HG03025 (cell line): ENCODE results near the gene HPGDS.

Experiments
- ATAC-seq: cut with Tn5 transposase; IDR thresholded peaks from one replicate; pipeline ENCODE4 v1.9.1; 2021; ENCODE audit warnings: mild to moderate bottlenecking, moderate library complexity; ENCODE audit not compliant: unreplicated experiment, low FRiP score

Gene HPGDS

DNA sequence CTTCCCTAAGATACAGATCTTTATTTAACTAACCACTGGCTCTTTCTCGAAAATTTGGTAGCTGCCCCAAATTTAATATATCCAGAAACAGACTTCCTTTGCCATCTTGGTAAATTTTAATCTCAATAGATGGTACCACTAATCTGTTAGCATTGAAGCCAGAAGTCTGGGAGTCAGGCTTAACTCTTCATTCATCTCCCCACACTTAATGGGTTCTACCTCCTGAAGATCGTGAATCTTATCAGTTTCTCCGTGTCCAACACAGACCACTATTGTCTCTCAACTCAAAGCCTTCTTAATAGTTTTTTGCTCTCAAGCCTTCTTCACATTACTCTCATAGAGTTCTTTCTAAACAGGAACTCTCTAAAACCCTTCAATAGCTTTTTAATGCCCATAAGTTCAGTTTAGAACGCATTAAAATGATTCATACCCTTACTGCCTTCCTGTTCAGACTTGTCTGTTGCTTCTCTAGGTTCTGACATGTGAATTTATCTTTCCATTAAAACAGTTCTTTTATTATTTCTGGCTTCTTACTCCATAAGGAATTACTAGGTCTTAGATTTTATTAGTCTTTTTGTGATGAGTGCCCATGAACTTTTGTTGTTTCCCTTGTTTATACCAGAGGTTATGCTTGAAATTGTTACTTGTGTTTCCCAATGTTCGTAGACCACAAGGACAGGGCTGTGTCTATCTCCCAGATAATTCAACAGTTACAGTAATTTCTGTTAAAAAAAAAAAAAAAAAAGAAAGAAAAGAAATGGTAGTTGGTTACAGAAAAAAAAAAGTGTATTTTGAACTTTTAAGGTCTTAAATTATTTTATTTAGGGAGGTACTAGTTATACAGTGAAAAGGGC, 80.2 kb downstream of the HPGDS start:
- ATAC-seq = no peak

DNA sequence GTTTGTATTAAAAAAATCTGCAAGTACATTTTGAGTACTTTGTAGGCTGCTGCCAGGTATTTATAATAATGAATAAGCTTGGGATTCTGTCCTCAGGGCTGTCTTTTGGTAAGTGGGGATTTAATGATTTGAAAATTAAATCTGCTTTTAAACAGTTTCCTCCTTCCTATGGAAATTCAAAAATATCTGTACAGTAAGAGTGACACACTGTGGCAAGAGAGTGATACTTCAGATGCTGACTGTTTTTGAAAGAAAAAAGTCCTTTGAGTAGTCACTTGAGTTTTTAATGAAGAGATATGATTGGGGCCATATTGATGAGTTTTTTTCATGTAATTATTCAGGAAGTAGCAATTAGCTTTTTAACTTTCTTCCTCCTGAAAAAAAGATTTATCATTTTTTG, 85.8 kb downstream of the HPGDS start:
- ATAC-seq = no peak

DNA sequence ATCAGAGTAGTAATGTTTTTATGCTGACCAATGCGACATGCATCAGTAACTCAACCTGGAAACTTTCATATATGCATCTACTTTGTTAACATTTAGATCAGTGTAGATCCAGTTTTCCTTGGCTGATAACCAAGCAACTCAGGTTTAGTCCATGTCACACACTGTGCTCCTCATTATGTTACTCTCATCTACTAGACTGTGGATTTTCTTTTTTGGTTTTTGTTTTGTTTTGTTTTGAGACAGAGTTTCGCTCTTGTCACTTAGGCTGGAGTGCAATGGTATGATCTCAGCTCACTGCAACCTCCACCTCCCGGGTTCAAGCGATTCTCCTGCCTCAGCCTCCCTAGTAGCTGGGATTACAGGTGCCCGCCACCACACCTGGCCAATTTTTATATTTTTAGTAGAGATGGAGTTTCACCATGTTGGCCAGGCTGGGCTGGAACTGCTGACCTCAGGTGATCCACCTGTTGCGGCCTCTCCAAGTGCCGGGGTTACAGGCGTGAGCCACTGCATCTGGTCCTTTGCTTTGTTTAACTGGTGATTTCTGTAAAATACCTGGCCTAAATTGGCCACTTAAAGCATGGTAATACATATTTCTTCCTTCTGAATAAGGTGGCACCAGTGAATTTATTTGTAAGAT, 86.4 kb downstream of the HPGDS start:
- no peak for ATAC-seq

DNA sequence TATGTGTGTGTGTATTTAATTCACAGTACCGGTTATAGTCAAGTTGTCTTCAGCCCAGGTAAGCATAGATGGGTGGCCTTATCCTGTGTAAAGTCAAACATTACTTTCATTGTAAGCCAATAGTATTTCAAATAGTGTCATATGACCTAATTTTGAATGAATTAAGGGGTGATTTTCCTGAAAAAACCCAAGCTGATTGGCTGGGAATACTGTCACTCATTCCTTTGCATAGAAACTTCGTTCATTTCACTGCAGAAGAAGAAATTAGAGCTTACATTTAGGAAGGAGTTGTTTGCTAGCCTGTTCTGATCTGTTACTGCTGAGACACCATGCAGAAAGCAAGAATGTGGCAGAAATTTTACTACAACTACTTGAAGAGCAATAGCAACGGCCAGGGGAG, 89.6 kb downstream of the HPGDS start:
- ATAC-seq = no peak

DNA sequence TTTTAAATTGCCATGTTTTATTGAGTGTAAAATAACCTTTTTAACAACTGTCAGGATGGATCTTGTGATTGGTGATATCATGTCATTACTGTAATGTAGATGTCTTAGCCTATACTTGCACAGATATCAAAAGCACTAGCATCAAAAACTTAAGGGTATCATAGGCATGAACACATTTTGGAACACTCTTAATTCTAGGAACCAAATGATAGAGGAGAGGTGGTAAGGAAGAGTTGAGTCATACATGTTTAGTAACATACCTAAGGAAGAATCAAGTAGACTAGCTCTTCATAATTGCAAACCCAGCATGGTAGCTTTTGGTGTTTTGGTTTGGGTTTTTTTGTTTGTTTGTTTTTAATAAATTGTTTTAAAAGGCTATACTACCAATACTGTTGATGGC, 91.5 kb downstream of the HPGDS start:
- no peak for ATAC-seq
